Suprapubic skin (tissue), 4 donors: Measurements from ENCODE around the gene RALGAPA2. TPM values are rescaled to one million over a fixed set of nuclear protein-coding genes. Genes with fewer than 3 reads are reported as not detected.

Experiments
- DNase-seq, 2 donors: peaks; one replicate each; pipeline ENCODE4 v3.0.0-alpha.2; 2019; ENCODE audit warnings: low spot score in 2 of 2
- H3K27ac ChIP-seq: fragments of 200-600 bp; sonication (generic); one replicate; pipeline ENCODE4 v1.5.1; 2019
- H3K27me3 ChIP-seq: fragments of 200-600 bp; sonication (generic); one replicate; pipeline ENCODE4 v1.5.1; 2019
- H3K36me3 ChIP-seq: fragments of 200-600 bp; sonication (generic); one replicate; pipeline ENCODE4 v1.5.1; 2019
- H3K4me1 ChIP-seq: fragments of 200-600 bp; sonication (generic); one replicate; pipeline ENCODE4 v1.5.1; 2019
- H3K4me3 ChIP-seq: fragments of 200-600 bp; sonication (generic); one replicate; pipeline ENCODE4 v1.5.1; 2019; ENCODE audit warnings: mild to moderate bottlenecking
- H3K9me3 ChIP-seq: fragments of 200-600 bp; sonication (generic); one replicate; pipeline ENCODE4 v1.5.1; 2019
- CTCF ChIP-seq, 2 donors: fragments of 200-600 bp in 1 of 2; fragments of 450-650 bp in 1 of 2; sonication (generic) in 1 of 2; IDR thresholded peaks; one replicate each; pipeline ENCODE4 v1.5.1; 2016 to 2019; ENCODE audit warnings: antibody characterized with exemption in 2 of 2, mild to moderate bottlenecking in 1 of 2, moderate library complexity in 1 of 2
- EP300 ChIP-seq: sonication (generic); formaldehyde crosslinking; IDR thresholded peaks from one replicate; pipeline ENCODE4 v1.6.1; 2017; ENCODE audit warnings: antibody characterized with exemption
- POLR2A ChIP-seq, 2 donors: fragments of 450-650 bp; IDR thresholded peaks; one replicate each; pipeline ENCODE4 v1.6.1; 2017; ENCODE audit warnings: antibody characterized with exemption in 2 of 2, mild to moderate bottlenecking in 2 of 2, moderate library complexity in 2 of 2
- POLR2AphosphoS5 ChIP-seq, 3 donors: sonication (generic); formaldehyde crosslinking; IDR thresholded peaks; one replicate each; pipeline ENCODE4 v1.6.1; 2017; ENCODE audit warnings: antibody characterized with exemption in 3 of 3
- WGBS: methylation state at CpG from one replicate; pipeline ENCODE4 v1.1.5; 2018; 5-methylcytosine and 5-hydroxymethylcytosine counted together
- total RNA-seq, 4 donors: library from RNA; depleted of rRNA; stranded (reverse); fragments of >200 nt; gene quantifications; one replicate each; pipeline ENCODE4 v1.1.0, GENCODE V29; 2016

RALGAPA2 gene
- total RNA-seq, 4 donors from 2014 or later = 51.9 to 97.8 (median 72.0) TPM

GRCh38 chr20:20754714-20755113 lies 42.3 kb upstream of the RALGAPA2 start:
- WGBS = 81% methylated on average over 3 of the region's 3 CpGs
- Histone ChIP-seq H3K27ac (no peak overlapping the region), H3K4me3 (no peak overlapping the region), H3K9me3 (no peaks in the 10 kb centered on the region), H3K27me3 (no peaks in the 10 kb centered on the region), H3K36me3 (no peaks in the 10 kb centered on the region), H3K4me1 (peaks cover 3% of the 10 kb centered on the region)
- TF ChIP-seq EP300 (no peak), POLR2A (IDR thresholded peaks at IDR 0.05) (no peak), POLR2AphosphoS5 (IDR thresholded peaks at IDR 0.05) (no peak), CTCF (IDR thresholded peaks at IDR 0.05) (no peak)
- DNase-seq = no peak

- peak overlapping the region; percentile 37 for H3K27ac ChIP-seq
- 58% methylated on average over 5 of the region's 5 CpGs for WGBS
- no peak for DNase-seq
Measured at GRCh38 chr20:20752712-20753111, 40.3 kb upstream of the RALGAPA2 start.

GRCh38 chr20:20747298-20747697 lies 34.9 kb upstream of the RALGAPA2 start:
- no peak overlapping the region for H3K27ac ChIP-seq
- WGBS = 80% methylated on average over 1 of the region's 1 CpG
- peaks cover 21% of the 10 kb centered on the region for H3K4me1 ChIP-seq
- no peak overlapping the region for H3K4me3 ChIP-seq
- H3K27me3 ChIP-seq = no peaks in the 10 kb centered on the region
- TF ChIP-seq EP300 (no peak), POLR2A (IDR thresholded peaks at IDR 0.05) (no peak), CTCF (IDR thresholded peaks at IDR 0.05) (no peak), POLR2AphosphoS5 (IDR thresholded peaks at IDR 0.05) (no peak)
- no peaks in the 10 kb centered on the region for H3K36me3 ChIP-seq
- no peak for DNase-seq
- no peaks in the 10 kb centered on the region for H3K9me3 ChIP-seq

More at GRCh38 chr20:20752712-20753111, 40.3 kb upstream of the RALGAPA2 start:
- no peak for TF ChIP-seq POLR2AphosphoS5 (IDR thresholded peaks at IDR 0.05)
- TF ChIP-seq EP300 = no peak
- TF ChIP-seq POLR2A (IDR thresholded peaks at IDR 0.05) = no peak
- no peak for TF ChIP-seq CTCF (IDR thresholded peaks at IDR 0.05)
- Histone ChIP-seq H3K4me3 (no peak overlapping the region), H3K27me3 (no peaks in the 10 kb centered on the region), H3K9me3 (no peaks in the 10 kb centered on the region), H3K36me3 (no peaks in the 10 kb centered on the region), H3K4me1 (no peaks in the 10 kb centered on the region)

GRCh38 chr20:20744170-20744725 lies 31.8 kb upstream of the RALGAPA2 start:
- no peak overlapping the region for H3K4me3 ChIP-seq
- no peaks in the 10 kb centered on the region for H3K9me3 ChIP-seq
- no peaks in the 10 kb centered on the region for H3K27me3 ChIP-seq
- peaks cover 30% of the 10 kb centered on the region for H3K4me1 ChIP-seq
- no peaks in the 10 kb centered on the region for H3K36me3 ChIP-seq
- DNase-seq = no peak
- H3K27ac ChIP-seq = peak overlapping the region; percentile 79
- 37% methylated on average over 5 of the region's 5 CpGs for WGBS
- no peak for TF ChIP-seq CTCF (IDR thresholded peaks at IDR 0.05)
- TF ChIP-seq POLR2A (IDR thresholded peaks at IDR 0.05) = no peak
- TF ChIP-seq EP300 = no peak
- no peak for TF ChIP-seq POLR2AphosphoS5 (IDR thresholded peaks at IDR 0.05)

GRCh38 chr20:20743511-20744169 lies 31.2 kb upstream of the RALGAPA2 start:
- Histone ChIP-seq H3K4me3 (no peak overlapping the region), H3K27ac (peak overlapping the region; percentile 79), H3K9me3 (no peaks in the 10 kb centered on the region), H3K27me3 (no peaks in the 10 kb centered on the region), H3K36me3 (no peaks in the 10 kb centered on the region), H3K4me1 (peaks cover 30% of the 10 kb centered on the region)
- TF ChIP-seq EP300 (no peak), POLR2A (IDR thresholded peaks at IDR 0.05) (no peak)
- WGBS = 19% methylated on average over 15 of the region's 15 CpGs
- peak; percentile 81 to 85 for DNase-seq
